GM18858 (cell line): ENCODE measurements around the gene XPR1.
"Not testable (repeated sequence)": the region's sequence is repeated elsewhere in the genome, so short reads cannot be mapped to it uniquely, and the experiment has no call there.

ENCODE experiments used
- ATAC-seq: cut with Tn5 transposase; IDR thresholded peaks from one replicate; pipeline ENCODE4 v1.9.1; 2021; ENCODE audit not compliant: unreplicated experiment

XPR1 gene

DNA sequence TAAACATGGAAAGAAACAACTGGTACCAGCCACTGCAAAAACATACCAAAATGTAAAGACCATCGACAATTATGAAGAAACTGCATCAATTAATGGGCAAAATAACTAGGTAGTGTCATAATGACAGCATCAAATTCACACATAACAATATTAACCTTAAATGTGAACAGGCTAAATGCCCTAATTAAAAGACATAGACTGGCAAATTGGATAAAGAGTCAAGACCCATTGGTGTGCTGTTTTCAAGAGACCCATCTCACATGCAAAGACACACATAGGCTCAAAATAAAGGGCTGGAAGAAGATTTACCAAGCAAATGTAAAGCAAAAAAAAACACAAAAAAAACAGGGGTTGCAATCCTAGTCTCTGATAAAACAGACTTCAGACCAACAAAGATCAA lies 201.4 kb downstream of the XPR1 start:
- ATAC-seq = not testable (repeated sequence)

DNA sequence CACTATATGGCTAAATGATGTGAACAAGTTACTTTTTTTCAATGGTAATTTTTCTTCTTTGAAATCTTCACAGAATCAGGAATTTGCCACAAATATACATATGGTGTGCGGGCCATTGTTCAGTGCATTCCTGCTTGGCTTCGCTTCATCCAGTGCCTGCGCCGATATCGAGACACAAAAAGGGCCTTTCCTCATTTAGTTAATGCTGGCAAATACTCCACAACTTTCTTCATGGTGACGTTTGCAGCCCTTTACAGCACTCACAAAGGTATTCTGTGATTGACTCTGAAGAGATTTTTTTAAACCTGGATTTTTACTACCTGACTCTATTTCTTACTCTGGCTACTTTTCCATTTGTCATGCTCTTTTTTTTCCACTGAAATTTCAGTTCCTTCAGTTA lies 204.6 kb downstream of the XPR1 start:
- no peak for ATAC-seq

DNA sequence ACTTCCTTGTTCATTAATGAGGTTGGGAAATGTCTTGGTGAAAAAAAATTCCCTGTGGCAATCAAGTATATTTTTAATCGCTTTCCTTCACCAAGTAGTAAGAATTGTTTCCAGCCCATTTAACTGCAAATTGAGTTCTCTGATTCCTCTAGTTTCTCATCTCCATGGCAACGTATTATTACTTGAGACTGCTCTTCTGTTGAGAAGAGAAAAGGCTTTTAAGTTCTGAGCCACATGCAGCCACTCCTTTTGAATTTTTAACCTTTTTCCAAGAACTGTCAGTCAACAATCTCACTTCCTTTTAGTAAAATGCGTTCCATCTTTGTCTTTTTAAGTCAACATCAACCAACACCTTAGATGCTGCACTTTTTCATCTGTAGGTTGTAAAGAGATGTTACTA lies 205.2 kb downstream of the XPR1 start:
- ATAC-seq = no peak

DNA sequence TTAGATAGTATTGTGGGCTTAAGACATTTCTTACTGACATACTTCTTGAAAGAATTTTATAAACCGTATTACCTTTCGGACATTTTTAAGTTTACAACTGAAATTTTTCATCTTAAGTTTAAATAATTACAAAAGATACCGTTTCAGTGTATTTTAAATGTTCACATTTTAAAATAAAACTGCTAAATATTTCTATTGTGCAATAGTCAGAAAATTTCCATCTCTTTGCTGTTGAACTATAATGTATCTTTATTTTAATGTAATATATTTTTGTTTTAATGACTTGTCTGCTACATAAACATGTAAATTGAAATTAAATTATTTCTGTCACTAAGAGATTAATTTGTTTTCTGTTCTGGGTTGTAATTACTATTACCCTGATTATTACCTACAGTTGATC lies 206.7 kb downstream of the XPR1 start:
- ATAC-seq = no peak

DNA sequence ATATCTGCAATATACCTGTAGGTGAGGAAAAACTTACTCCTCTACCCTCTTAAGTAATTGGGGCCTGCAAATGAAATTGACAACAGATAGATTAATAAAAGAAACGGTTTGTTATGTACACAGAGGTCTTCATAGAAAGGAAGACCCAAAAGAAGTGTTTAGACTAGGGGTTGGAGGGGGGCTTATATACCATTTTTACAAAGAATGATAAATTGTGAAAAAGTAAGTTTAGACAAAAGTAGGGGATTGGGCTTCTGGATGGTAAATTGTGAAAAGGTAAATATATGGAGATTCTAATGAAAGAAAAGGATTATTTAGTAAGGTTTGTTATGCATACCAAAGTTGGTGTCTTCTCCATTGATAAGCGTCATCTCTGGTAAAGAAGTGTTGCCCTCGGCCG lies 207.7 kb downstream of the XPR1 start:
- no peak for ATAC-seq

DNA sequence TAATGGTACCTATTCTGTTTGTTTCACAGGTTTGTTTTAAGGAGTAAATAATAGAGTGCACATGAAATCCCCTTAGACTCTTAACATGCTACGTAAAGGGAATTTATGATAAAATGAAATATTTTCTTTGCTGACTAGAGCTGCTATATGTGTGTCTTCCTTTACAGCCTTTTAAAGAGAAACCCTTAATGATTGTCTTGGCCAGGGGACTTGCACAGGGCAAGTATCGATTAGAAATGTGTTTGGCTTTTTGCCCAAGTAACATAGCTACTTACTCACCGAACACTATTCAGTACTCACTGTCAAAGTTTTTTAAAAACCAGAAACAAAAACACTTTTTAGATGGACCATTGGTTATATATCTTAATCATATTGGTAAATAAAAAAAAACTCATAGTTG lies 209.6 kb downstream of the XPR1 start:
- ATAC-seq = no peak

DNA sequence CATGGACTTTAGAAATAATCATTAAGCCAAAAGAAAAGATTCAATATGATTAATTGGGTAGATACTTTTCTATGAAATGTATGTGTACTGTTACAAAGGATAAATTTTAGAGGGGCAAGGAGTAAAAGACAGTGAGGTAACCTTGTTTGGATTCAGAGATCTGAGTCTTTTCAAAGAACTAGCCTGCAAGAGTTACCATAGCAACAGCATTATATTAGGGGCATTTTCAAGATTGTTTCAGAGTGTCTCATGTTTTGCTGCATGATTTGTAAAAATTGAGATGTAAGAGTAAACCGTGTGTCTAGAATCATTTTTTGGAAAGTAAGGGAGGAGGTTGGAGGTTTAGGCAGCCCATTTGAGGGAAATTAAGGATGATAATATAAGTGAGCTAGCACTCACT lies 210.2 kb downstream of the XPR1 start:
- no peak for ATAC-seq

DNA sequence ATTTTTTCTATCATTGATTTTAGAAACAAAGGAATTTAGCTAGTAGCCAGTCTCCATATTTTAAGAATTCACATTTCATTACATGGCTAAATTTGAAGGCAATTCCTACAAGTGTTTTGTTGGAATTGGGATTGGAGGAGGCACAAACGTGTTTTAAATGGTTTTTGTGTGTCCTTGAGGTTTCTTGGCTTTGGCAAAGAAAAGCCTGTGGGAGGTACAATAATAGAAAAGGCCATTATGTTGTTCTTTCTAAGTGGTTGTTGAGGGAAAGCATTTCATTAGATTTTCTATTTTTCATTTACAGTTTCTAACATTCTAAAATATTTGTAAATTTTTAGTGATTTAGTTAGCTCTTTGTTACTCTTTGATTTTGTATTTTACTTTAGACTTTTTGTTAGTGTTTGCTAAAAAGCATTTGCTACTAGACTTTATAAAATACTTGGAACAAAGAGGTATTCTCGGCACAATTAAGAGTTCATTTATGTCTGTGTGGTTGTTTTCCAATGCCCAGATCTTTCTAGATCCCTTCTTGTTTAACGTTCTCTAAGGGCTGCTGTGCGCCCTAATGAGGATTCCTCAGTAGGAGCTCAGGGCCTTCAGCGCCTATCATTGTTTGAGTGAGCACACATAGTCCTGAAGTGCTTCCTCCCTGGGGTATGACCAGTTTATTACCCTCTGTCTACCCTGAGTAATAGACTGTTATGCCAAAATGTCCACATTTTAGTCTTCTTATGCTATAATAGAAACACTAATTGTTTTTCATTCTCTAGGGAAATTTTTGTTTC lies 210.9 kb downstream of the XPR1 start:
- ATAC-seq = no peak

DNA sequence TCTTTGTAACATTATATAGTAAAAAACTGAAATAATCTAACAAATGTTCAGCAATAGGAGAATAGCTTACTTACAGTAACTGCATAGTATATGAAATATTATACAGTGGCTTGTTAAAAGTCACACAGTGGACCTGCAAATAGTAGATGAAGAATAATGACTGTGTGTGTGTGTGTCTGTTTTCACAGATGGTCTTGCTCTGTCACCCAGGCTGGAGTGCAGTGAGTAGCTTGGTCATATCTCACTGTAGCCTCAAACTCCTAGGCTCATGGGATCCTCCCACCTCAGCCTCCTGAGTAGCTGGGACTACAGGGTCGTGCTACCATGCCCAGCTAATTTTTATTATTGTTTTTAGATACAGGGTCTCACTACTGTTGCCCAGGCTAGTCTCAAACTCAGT lies 213.5 kb downstream of the XPR1 start:
- no peak for ATAC-seq

DNA sequence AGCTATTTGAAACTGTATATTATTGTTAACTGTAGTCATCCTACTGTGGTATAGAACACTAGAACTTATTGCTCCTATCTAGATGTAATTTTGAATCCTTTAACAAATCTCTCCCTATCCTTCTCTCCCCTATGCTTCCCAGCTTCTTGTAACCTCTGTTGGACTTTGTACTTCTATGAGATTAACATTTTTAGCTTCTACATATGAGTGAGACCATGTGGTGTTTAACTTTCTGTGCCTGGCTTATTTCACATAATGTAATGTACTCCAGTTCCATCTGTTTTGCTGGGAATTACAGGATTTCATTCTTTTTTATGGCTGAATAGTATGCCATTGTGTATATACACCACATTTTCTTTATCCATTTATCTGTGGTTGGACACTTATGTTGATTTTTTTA lies 216.4 kb downstream of the XPR1 start:
- ATAC-seq = no peak

DNA sequence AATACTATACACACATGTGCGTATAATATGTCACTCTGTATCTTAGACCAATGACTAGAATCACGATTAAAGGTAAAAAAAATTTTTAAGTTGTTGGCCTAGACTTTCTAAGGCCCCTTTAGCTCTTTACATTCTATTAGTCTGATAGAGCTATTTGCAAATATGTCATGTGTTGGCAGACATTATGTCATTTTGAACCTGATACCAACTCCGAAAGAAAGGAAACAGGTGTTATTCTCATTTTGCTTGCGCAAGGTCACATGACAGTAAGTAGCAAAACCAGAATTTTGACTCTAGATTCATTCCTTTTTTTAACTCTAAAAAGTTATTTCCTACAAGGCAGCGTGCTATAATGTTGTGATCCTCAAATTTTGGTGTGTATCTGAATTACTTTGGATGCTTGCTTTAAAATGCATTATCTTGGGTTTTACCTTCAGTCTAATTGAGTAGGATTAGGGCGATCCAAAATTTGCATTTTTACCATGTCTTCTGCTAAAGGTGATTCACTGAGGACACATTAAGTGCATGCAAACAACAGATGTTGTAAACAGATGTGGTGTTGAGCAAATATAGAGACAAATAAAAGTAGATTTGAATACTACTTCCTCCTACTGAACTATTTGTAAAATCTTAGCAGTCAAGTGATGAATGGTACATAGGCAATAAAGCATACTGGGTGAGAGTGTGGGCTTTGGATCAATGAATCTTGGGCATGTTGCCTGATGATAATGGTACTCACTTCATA lies 217.4 kb downstream of the XPR1 start:
- ATAC-seq = peak; percentile 48

DNA sequence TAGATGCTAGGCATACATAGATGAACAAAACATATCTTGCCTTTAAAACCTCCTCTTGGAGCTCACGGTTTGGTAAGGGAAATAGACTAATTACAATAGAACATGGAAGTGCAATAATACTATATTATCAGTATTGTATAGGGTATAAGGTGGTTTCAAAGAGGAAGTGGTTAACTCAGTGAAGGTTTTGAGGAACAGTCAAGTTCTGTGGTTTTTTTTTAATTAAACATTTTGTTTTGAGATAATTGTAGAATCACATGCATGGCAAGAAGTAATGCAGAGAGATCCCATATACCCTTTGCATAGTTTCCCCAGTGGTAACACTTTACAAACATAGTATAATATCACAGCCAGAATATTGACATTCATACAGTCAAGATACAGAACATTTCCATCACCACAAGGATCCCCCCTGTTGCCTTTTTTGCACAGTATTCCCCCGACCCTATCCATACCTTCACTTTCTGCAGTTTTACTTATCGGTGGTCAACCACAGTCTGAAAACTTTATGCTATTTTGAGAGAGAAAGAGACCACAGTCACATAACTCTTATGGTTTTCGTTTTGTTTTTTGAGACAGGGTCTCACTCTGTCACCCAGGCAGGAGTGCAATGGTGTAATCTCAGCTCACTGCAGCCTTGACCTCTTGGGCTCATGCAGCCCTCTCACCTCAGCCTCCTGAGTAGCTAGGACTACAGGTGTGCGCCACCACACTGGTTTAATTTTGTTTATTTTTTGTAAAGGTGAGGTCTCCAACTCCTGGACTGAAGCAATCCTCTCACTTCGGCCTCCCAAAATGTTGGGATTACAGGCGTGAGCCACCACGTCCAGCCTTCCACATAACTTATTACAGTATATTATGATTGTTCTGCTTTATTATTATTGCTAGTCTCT lies 220.4 kb downstream of the XPR1 start:
- ATAC-seq = no peak

DNA sequence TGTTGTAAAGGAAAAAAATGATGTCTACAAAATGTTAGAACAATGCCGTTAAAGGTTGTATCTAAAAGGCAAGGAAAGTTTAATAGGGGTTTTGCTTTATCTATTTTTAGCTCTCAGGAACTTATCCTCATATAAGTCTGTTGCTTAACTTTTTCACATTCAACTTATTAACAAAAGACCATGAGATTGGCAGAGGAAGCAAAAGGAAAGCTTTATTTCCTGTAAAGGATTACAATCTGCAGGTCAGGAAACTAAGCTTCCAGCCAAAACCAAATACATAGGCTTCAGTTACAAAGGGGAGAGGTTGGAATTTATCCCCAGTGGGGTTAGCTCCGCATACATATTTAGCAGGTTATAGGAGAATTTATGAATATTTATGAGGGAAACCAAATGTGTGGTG lies 222.2 kb downstream of the XPR1 start:
- ATAC-seq = no peak

DNA sequence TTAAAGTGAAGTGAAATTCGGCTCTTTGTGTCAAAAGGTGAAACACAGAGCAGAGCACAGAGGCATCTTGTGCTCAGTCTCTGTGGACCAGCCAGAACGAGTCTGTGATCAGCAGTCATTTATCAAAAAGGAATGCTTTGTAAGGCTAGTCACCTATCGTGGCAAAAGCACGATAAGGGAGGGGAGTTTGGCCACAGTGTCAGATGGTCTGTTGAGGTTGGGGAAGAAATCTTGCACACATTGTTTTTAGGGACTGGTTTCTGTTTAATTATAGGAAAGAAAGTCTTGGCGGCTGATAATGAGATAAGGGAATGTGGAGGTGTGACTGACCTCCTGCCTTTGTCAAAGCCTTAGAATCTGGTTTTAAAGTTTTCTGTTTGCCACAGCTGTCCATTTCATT lies 222.6 kb downstream of the XPR1 start:
- no peak for ATAC-seq

DNA sequence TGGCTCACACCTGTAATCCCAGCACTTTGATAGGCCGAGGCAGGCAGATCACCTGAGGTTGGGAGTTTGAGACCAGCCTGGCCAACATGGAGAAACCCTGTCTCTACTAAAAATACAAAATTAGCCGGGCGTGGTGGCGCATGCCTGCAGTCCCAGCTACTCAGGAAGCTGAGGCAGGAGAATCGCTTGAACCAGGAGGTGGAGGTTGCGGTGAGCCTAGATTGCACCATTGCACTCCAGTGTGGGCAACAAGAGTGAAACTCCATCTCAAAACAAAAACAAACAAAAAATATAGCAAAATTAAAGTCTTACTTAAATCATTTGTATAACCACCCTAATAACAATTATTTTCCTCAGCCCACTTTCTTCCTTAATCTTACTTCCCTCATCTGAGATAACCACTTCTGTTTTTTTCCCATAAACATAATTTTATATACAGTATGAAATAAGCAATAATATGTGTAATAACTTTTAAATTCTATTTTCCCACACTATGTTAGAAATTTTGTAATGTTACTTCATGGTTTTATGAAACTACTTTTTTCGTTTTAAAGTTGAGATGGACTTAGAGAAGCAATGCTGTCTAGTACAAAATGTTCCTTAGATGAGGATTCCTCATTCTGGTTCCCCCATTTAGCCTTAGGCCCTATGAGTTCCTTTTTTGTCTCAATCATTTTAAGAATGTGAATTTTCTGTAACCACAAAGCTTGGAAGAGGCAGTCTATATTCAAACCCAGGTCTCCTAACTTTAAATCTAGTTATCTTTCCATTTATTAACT lies 226.3 kb downstream of the XPR1 start:
- ATAC-seq = not testable (repeated sequence)

DNA sequence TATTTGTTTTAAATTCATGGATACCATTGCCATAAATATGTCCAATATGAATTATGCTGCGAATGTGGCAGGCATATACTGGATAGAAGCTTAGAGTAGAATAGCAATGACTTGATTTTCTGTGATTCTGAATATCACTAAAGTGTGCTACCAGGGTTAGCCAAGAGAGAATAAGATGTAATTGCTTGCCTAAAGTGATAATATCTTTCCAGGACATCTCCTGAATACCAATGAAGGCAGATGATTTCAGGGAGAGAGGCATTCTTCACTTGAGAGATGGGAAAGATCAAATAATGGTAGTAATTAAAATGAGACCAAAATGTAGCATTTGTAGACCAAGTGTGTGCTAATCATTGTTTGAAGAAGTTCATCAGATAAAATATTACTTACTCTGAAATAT lies 227.5 kb downstream of the XPR1 start:
- ATAC-seq = no peak

DNA sequence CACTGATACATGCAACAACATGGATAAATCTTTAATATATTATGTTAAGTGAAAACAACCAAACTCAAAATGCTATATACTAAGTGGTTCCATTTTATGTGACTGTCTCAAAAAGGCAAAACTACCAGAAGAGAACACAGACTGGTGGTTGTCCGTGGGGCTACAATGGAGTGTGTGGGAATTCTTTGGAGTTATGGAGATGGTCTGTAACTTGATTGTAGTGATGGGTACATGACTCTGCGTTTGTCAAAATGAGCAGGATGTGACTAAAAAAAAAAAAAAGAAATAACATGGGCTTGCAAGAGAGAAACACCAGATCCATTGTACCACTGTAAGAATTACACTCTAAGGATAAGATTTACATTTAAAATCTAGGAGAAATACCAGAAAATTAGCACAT lies 228.7 kb downstream of the XPR1 start:
- ATAC-seq = no peak

DNA sequence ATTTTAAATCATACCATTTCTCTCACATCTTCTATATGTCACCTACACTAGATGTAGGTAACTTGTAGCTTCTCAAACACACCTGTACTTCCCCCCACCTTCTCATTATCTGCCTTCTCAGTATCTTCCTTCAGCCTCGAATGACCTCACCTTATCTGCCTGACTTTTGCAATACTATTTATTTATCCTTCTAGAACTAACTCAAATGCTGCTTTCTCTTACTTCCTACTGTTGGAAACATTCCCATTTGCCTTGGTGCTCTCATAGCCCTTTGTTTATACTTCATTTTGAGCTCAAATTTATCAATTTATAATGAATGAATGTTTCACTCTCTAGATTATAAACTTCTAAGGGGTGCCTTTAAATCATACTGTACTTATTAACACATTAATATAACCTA lies 230.5 kb downstream of the XPR1 start:
- no peak for ATAC-seq

DNA sequence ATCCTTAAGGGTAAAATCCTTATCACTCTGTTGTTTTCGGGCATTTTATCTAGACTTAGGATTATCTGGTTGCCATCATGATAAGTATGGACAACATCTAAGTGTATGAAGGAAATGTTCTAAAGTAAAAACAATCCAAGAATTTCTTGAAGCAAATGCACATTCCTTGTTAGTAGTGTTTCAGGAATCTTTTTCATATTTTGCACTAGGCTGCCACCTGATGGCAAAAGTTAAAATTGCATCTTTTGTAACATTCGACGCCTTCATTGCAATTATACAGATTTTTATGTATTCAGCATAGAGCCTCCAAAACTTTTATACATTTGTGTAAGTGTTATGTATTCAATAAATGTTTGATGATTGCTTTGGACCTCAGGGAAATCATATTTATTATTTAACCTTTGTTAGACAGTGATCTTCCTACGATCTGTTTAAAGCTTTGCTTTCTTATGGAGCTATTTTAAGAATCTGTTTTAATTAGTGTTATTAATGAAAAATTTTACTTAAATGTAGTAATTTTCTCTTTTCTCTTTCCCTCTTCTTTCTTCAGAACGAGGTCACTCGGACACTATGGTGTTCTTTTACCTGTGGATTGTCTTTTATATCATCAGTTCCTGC lies 231.4 kb downstream of the XPR1 start:
- no peak for ATAC-seq

DNA sequence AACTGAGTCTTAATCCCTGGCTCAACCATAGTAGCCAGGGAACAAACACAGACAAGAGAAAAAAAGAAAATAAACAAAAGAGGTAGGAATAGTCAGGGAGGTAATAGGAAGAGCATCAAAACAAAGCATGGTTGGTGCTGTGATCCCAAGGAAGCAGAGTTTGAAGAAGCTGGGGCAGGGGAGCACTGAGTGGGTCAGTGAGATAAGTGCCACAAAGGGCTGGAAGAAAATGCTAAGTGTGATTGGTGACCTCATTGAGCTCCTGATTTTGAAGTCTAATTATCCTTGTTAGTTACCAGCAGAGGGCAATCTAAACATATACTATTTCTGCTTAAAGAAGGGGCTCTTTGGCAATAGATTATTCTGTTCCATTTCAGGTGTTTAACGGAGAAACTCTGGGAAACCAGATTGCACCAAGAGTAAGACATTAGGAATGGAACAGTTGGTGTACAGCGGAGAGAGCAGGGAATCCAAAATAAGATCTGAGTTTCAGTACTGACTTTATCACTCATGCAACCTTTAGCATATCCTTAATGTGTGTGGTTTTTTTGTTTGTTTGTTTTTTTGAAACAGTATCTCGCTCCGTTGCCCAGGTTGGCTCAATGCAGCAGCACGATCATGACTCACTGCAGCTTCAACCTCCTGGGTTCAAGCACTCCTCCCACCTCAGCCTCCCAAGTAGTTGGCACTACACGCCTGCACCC lies 250.1 kb downstream of the XPR1 start:
- no peak for ATAC-seq
